ENCODE data around the gene ANO6.
"Not testable (repeated sequence)": the region's sequence is repeated elsewhere in the genome, so short reads cannot be mapped to it uniquely, and the experiment has no call there.

The ANO6 gene, protein sequence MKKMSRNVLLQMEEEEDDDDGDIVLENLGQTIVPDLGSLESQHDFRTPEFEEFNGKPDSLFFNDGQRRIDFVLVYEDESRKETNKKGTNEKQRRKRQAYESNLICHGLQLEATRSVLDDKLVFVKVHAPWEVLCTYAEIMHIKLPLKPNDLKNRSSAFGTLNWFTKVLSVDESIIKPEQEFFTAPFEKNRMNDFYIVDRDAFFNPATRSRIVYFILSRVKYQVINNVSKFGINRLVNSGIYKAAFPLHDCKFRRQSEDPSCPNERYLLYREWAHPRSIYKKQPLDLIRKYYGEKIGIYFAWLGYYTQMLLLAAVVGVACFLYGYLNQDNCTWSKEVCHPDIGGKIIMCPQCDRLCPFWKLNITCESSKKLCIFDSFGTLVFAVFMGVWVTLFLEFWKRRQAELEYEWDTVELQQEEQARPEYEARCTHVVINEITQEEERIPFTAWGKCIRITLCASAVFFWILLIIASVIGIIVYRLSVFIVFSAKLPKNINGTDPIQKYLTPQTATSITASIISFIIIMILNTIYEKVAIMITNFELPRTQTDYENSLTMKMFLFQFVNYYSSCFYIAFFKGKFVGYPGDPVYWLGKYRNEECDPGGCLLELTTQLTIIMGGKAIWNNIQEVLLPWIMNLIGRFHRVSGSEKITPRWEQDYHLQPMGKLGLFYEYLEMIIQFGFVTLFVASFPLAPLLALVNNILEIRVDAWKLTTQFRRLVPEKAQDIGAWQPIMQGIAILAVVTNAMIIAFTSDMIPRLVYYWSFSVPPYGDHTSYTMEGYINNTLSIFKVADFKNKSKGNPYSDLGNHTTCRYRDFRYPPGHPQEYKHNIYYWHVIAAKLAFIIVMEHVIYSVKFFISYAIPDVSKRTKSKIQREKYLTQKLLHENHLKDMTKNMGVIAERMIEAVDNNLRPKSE

DNA sequence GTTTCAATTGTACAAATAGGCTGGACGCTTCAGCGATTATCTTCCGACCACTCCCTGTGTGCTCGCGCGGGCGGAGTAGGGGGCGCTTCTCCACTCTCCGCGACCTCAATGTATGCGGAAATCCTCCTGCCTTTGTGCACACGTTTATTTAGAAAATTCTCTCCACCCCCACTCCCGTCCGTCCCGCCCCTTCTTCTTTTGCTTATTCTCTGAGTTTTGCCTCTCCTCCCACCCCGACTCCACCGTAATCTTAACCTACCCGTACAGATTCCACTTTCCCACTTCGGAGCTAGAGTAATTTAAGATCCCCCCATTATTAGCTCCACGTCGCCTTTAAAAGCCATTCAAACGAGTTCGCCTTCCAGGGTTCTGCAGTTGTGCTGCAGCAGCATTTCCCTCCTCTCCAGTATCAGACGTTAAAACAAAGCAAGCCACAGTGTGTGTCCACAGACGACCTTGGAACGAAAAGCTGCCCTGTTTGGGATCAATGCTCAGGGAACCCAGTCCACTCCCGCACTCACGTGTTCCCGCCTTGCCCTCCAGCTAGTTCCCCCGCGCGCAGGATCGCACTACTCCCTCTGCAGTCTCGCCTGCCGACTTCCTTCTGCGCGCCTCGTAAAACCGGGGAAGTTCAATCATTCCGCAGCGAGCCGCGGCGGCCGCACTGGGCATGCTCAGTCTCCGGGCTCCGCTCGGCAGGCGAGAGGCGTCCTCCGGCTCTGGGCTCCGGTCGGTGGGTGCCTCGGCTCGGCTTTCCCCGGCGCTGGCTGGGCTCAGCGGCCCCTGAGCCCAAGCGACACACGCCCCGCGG lies at the start of gene ANO6:
Gene ANO6, plus strand, starts transcription at position 677 of the 811 bp plus-strand sequence. CDS start 227 bp downstream, outside the sequence.
- peak; percentile 60 for DNase-seq (ENCODE audit: extremely low spot score, insufficient read length, low read depth)
- peak; percentile 94 for FAIRE-seq

DNA sequence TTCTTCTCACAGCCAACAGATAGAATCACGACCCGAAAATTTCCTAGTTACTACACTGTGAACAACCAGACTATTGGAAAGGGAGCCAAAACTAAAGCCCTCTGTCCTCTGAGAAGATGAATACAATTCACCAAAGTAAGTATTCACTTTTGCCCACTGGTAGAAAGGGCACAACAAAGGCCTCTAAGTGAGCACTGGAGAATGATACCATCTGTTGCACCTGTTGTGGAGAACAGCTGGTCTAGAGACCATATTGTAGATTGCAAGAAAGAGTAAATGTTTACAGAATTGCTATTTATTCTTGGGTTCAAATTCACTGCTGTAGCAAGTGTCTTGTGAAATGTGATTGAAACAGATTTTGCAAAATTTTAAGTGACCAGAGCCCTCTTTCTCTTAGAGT lies 46.9 kb upstream of the ANO6 start:
- FAIRE-seq = no peak
- no peak for DNase-seq (ENCODE audit: extremely low spot score, insufficient read length, low read depth)

DNA sequence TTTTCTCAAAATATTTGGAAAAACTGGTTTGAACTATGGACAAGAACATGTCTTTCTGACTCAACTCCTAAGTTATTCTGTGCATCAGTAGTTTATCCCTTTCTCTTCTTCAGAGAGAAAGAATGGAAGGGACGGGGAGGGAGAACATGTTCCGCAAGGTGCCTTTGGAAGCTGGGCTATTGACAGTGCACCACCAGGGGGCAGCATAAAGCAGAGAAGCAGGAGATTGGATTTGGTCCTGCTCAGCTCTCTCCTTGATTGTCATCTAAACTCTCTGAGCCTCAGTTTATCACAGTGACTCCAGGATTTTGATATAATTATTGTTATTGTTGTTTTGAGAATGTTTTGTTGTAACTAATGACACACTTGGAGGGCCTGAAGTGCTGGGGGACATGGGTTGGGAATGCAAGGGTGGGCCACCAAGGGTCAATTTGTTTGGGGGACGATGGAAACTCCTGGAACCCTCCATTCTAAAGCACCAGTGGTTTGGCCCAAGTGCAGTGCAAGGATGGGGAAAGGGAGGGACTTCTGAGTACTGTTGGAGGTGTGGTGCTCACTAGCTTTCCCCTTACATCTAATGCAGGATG lies 45.3 kb upstream of the ANO6 start:
- DNase-seq (ENCODE audit: extremely low spot score, insufficient read length, low read depth) = peak; percentile 29
- FAIRE-seq = peak; percentile 74

DNA sequence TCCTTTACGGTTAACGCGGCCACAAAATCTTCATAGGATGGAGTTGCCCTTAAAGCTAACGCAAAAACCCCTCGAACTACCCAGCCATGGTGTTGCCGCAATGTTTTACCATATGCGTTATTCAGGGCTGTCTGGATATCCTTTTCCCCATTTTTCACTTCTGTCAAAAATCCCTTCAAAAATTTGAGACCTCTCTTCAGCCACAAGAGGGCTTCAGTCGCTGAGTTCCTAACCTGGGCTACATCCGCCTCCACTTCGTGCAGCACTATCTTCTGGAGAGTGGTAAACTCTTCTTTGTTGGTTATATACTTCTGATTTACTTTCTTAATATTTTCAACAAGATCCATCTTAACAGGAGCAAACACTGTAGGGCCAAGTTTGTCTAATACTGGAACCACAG lies 42.6 kb upstream of the ANO6 start:
- peak; percentile 90 for FAIRE-seq
- not testable (repeated sequence) for DNase-seq (ENCODE audit: extremely low spot score, insufficient read length, low read depth)

DNA sequence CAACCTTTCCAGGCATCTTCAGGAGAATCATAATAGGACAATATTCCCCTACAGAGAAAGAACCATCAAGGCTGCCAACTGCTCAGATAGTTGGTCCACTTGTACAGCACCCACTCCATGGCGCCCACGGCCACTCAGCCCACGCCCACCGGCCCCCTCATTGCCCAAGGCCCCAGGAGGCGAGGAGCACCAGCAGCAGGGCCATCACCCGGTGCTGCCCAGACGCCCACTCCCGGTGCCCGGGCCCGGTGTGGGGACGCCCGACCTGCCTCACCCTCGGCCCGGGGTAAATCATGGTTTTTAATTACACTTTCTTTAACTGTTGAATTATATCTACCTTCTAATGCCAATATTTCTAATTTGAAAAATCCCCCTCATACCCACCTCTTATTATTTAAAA lies 41.3 kb upstream of the ANO6 start:
- DNase-seq (ENCODE audit: extremely low spot score, insufficient read length, low read depth) (no peak), FAIRE-seq (no peak)

DNA sequence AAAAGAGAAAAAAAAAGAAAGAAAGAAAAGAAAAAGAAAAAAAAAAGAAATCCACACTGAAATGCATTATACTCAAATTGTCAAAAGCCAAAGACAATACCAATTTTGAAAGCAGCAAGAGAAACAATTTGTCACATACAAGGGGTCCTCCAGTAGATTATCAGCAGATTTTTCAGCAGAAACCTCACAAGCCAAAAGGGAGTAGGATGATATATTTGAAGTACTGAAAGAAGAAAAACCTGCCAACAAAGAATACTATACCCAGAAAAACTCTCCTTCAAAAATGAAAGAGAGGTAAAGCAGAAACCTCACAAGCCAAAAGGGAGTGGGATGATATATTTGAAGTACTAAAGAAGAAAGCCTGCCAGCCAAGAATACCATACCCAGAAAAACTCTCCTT lies 37.1 kb upstream of the ANO6 start:
- no peak for DNase-seq (ENCODE audit: extremely low spot score, insufficient read length, low read depth)
- FAIRE-seq = no peak

DNA sequence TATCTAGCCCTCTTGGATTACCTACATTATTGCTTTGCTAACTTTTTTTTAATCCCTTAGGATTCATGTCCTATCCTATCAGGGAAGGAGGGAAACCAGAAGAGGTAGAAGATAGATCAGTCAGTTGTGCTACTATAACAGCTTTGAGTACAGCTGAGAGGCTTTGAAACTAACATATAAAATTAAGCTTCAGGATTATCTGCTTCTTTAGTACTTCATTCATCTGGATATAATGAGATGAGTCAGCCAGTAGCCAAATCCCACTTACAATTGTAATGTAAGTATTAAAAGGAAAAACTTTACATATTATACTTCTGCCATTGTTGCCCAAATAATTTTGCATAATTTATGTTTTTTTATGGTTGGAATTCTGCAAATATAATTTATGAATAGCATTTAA lies 33.4 kb upstream of the ANO6 start:
- DNase-seq (ENCODE audit: extremely low spot score, insufficient read length, low read depth) = no peak

DNA sequence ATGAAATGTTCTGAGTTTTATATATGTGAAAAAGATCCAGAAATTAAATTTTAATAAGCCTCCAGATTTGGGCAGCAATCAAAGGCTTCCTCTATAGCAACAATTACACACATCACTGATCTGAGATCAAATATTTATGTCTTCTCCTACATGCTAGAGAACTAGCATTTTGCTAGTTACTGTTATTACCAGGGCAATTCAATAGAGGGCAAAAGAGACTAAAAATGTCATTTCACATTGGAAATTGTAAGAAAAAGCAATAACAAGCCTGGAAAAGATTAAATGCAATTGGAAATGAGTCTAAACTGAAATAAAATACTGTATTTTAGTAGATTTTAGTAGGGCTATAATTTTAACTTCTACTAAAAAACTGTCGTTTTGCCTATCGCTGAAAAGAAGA lies 32.6 kb upstream of the ANO6 start:
- no peak for FAIRE-seq
- DNase-seq (ENCODE audit: extremely low spot score, insufficient read length, low read depth) = no peak

More for the DNA sequence above, 33.4 kb upstream of the ANO6 start:
- FAIRE-seq = no peak

DNA sequence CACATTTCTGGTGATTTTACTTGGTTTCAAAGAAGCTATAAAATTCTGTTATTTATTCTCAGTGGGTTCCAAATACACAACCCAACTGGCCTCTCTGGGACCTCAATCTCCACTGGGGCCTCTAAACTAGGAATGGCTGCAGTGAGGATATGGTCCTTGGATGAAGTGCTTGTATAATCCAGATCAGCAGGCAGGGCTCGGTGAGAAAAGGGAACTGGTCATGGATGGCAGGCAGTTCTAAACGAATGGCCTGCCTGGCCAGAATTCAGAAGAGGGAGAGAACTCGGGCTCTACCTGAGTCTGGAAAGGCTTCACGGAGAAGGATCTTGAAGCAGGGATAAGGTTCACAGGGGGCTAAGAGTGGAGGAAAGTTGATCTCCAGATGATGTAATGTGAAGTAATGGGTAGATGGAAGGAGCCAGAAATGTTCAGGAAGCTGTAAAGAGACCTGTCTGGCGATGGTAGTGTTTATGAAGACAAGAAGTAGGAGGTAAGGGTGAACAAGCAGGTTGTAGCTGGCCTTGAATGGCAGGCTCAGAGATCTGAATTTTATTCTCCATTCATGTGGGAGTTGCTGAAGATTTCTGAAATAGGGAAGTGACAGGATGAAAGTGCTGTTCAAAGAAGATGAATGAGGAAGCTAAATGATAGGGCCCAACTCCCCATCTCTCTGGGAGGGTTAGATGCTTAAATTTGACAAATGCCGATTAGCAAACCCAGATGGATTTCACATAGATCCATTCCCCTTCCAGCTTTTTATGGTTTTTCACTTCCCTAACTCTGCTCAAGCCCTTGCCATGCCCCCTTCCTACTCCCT lies 31.5 kb upstream of the ANO6 start:
- no peak for FAIRE-seq

DNA sequence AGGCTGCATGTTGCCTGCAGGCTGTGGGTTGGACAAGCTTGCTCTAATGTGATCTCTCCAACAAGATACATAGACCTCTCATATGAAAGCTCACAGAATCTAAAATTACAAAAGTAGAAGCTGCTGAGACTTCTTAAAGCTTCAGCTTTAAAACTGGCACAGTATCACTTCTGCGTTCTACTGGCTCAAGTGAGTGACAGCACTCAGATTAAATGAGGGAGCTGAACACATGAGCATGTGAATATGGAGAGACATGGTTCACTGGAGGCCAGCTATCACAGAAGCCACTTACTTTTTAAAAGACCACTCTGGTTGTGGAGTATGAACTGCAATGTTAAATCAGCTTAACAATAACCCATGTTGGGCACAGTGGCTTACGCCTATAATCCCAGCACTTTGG lies 29.1 kb upstream of the ANO6 start:
- FAIRE-seq (no peak), DNase-seq (ENCODE audit: extremely low spot score, insufficient read length, low read depth) (no peak)

More for the DNA sequence above, 31.5 kb upstream of the ANO6 start:
- no peak for DNase-seq (ENCODE audit: extremely low spot score, insufficient read length, low read depth)

DNA sequence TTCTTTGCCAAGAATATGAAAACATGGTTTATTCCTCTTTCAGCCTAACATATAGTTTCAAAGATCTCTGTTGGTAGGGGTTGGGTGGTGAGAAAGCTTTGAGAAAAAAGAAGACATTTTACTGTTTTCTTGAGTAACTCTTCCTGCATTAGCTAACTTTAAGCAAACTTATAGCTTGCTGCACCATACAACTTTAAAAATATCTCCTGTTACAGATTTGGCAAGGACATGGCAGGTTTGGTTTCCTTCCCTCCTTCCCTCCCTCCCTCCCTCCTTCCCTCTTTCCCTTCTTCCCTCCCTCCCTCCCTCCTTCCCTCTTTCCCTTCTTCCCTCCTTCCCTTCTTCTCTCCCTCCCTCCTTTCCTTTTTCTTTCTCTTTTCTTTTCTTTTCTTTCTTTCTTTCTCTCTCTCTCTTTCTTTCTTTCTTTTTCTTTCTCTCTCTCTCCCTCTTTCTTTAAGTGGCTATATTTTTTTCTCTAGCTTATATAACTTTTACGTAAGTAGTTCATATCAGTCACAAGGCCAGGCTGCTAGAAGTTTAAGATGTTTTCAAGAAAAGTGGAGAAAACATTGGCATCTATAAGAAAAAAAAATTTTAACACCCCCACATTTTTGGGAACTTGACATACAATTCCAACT lies 26.0 kb upstream of the ANO6 start:
- no peak for DNase-seq (ENCODE audit: extremely low spot score, insufficient read length, low read depth)
- FAIRE-seq = no peak

DNA sequence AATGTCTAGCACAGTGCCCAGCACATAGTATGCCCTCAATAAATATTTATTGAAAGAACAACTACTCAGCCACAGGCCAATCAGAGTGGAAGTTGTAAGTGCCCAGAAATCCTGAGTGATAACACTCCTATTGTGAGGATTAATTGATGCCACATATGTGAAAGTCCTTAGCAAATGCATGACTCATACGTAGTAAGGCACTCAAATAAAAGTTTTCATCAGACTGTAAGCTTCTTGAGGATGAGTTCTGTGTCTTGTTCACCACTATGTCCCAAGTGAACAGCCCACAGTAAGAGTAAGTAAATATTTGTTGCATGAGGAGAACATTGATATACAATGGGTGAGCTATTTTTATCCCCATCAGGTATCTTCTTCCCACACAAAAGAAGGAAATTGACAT lies 24.7 kb upstream of the ANO6 start:
- DNase-seq (ENCODE audit: extremely low spot score, insufficient read length, low read depth) (no peak), FAIRE-seq (no peak)

DNA sequence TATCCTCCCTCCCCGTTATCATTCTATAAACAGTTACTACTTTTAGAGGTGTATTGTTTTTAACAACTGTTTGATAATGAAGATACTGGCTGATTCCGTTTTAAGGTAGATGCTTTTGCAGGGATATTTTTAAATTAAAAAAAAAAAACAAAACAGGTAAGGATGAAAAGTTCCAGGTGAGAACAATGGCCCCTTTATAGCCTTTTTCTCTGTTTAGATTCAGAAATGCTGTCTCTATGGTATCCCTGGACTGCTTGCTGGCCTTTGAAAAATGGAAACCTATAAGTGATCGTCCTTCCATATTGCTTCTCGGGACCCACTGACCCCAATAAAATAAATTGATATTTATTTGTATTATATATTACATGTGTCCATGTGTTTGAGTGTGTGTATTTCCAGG lies 23.2 kb upstream of the ANO6 start:
- DNase-seq (ENCODE audit: extremely low spot score, insufficient read length, low read depth) (no peak), FAIRE-seq (no peak)

DNA sequence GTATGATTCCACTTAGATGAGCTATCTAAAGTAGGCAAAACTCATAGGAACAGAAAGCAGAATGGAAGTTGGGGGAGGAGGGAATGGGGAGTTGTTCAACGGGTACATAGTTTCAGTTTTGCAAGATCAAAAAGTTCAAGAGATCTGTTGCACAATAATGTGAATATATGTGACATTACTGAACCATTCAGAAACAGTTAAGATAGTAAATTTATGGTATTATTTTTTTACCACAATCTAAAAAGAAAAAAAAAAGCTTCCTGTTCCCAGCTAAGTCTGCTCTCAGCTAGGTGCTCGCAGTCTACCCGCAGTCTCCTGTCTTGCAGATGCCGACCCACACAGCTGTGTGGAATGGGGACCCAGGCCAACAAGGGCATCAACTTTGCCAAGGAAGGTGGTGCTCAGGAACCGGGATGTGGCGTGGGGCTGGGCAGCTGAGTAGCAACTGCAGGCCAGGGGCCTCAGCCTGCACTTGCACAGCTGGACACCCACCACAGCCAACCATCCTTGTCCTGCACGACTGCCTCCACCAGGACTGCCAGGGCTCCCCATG lies 15.3 kb upstream of the ANO6 start:
- no peak for DNase-seq (ENCODE audit: extremely low spot score, insufficient read length, low read depth)
- no peak for FAIRE-seq

DNA sequence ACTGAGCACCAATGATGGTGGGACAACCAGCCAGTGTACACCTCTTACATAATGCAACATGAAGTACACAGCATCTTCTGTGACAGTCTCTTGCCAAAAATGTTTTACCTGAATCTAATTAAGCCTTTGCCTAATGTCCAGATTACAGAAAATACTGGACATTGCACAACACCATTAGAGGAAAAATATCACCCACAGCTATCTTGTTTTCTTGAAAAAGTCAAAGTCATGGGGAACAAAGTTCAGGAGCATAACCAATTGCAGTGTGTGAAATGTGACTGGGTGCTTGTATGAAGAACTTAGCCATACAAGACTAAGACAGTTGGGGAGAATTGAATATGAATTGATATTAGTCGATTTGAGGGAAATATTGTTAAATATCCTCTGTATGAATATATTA lies 12.1 kb upstream of the ANO6 start:
- FAIRE-seq (no peak), DNase-seq (ENCODE audit: extremely low spot score, insufficient read length, low read depth) (no peak)

DNA sequence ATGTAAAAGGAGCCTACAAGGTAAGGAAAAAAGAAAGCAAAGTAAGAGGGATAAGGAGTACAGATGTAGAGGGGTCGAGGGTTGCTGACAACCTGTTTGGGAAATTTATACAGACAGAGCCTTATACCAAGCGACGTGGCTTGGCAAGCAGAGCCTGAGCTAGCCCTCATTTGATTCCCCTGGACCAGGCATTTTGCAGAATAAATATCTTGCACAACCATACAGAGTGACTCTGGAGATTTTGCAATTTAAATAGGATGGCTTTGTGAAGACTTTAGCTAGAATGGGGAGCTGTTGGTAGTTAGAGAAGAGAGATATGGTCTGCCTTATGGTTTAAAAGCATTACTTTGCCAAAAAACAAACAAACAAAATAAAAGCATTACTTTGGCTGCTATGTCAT lies 11.1 kb upstream of the ANO6 start:
- FAIRE-seq = no peak
- no peak for DNase-seq (ENCODE audit: extremely low spot score, insufficient read length, low read depth)

DNA sequence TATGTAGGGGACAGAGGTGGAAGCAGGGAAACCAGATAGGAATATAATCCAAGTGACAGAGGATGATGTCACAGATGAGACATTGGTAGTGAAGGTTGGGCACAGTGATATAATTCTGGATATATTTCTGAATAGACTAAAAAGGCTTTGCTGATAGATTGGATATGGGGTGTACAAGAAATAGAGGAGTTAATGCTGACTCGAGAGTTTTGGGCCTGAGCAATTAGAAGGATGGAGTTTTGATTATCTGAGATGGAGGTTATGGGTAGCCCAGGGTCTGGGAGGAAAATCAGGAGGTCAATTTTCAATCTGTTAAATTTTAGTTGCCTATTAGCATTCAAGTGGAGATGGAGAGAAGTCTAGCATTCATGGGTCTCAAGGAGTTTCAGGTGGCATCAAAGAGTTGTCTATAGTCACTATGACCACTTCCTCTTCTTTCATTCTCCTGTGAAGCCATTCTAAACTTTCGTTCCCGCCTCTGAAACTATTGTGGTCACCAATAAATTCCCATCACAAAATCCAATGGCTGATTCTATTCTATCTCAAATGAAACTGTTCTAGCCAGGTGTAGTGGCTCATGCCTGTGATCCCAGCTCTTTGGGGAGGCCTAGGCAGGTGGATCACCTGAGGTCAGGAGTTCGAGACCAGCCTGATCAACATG lies 10.6 kb upstream of the ANO6 start:
- DNase-seq (ENCODE audit: extremely low spot score, insufficient read length, low read depth) (no peak), FAIRE-seq (peak; percentile 31)
